ENCODE results near the gene TOMM20.

GRCh38 chr1:235088430-235088829 lies 40.2 kb downstream of the TOMM20 start:
- no peak for TF ChIP-seq ATF2 (CRISPR knock-in tag; IDR thresholded peaks at IDR 0.05; ENCODE audit: borderline replicate concordance, low read depth)
- TF ChIP-seq PRDM15 (CRISPR knock-in tag; IDR thresholded peaks at IDR 0.05), result no peak
- no peak for TF ChIP-seq CTCF (IDR thresholded peaks at IDR 0.05)
- no peak for TF ChIP-seq USF1 (CRISPR knock-in tag; IDR thresholded peaks at IDR 0.05)
